HEK293 (cell line): ENCODE results near the gene PLXND1.

Experiments used
- CTCF ChIP-seq: fragments of 450-650 bp; formaldehyde crosslinking; IDR thresholded peaks from 2 replicates; pipeline ENCODE4 v1.5.1; 2016; ENCODE audit warnings: missing biosample characterization, missing genetic modification characterization
- EGR2 ChIP-seq: fragments of 450-650 bp; formaldehyde crosslinking; IDR thresholded peaks from 2 replicates; pipeline ENCODE4 v1.5.1; 2016; ENCODE audit warnings: low read depth, missing biosample characterization, missing genetic modification characterization

- TF ChIP-seq EGR2 (tag by site-specific recombination) (no peak), CTCF (no peak)
These were observed 6.1 kb downstream of the PLXND1 start for GRCh38 chr3:129600348-129600747.
